Spinal cord (tissue), 10 donors: ENCODE results near the gene ALDH3A1. TPM values are rescaled to one million over a fixed set of nuclear protein-coding genes. Genes with fewer than 3 reads are reported as not detected.
"Not testable (repeated sequence)": the region's sequence is repeated elsewhere in the genome, so short reads cannot be mapped to it uniquely, and the experiment has no call there.

Experiments
- DNase-seq, 6 donors: peaks; one replicate each; pipeline versions ENCODE4 v3.0.0 to v3.0.0-alpha.2; 2013 to 2015; ENCODE audit warnings: low spot score in 6 of 6, low read depth in 4 of 6
- H3K27ac ChIP-seq: one replicate; pipeline ENCODE4 v1.5.1; 2013; ENCODE audit warnings: low read depth, low read length, control low read depth
- H3K27me3 ChIP-seq: one replicate; pipeline ENCODE4 v1.6.1; 2013; ENCODE audit warnings: low read length; ENCODE audit not compliant: control insufficient read depth, insufficient read depth
- H3K36me3 ChIP-seq: one replicate; pipeline ENCODE4 v1.6.1; 2013; ENCODE audit warnings: low read length; ENCODE audit not compliant: control insufficient read depth, insufficient read depth
- H3K4me1 ChIP-seq: one replicate; pipeline ENCODE4 v1.6.1; 2013; ENCODE audit warnings: low read length; ENCODE audit not compliant: control insufficient read depth, insufficient read depth
- H3K4me3 ChIP-seq: one replicate; pipeline ENCODE4 v1.5.1; 2013; ENCODE audit warnings: low read depth, low read length, control low read depth
- H3K9me3 ChIP-seq: one replicate; pipeline ENCODE4 v1.6.1; 2013; ENCODE audit warnings: low read length; ENCODE audit not compliant: control insufficient read depth, insufficient read depth
- WGBS: methylation state at CpG from one replicate; pipeline ENCODE4 v1.1.5; 2013; ENCODE audit warnings: missing lambda C conversion rate; ENCODE audit not compliant: insufficient coverage; 5-methylcytosine and 5-hydroxymethylcytosine counted together
- polyA plus RNA-seq, 2 donors: library from polyadenylated mRNA; unstranded; fragments of 120-200 nt; gene quantifications; one replicate each; pipeline ENCODE4 v1.2.1, GENCODE V29; 2013; ENCODE audit not compliant: insufficient read length in 2 of 2
- total RNA-seq, 2 donors: library from RNA; depleted of rRNA in 1 of 2; stranded (reverse); fragments of 120-200 nt in 1 of 2; fragments of >200 nt in 1 of 2; gene quantifications; one replicate each; pipeline versions ENCODE4 v1.2.3 to v1.2.4, GENCODE V29; 2013 to 2014
- donor health status: healthy.

ALDH3A1 gene
- total and polyA plus RNA-seq, 4 donors, result 0.20 to 0.51 (median 0.35) TPM

GRCh38 chr17:19771971-19772630, 24.0 kb upstream of the ALDH3A1 start:
- Histone ChIP-seq H3K36me3 (peaks cover 26% of the 10 kb centered on the region), H3K27ac (no peak overlapping the region), H3K4me1 (no peaks in the 10 kb centered on the region), H3K27me3 (no peaks in the 10 kb centered on the region), H3K4me3 (no peak overlapping the region), H3K9me3 (no peaks in the 10 kb centered on the region)
- no peak for DNase-seq
- WGBS, result 78% methylated on average over 4 of the region's 7 CpGs

- Histone ChIP-seq H3K9me3 (no peaks in the 10 kb centered on the region), H3K36me3 (peaks cover 19% of the 10 kb centered on the region), H3K4me1 (peaks cover 9% of the 10 kb centered on the region), H3K27ac (no peak overlapping the region), H3K27me3 (no peaks in the 10 kb centered on the region), H3K4me3 (no peak overlapping the region)
- 60% methylated on average over 2 of the region's 6 CpGs for WGBS
- no peak for DNase-seq
Observed at GRCh38 chr17:19770985-19771735, 23.1 kb upstream of the ALDH3A1 start.

- no peak for DNase-seq
- Histone ChIP-seq H3K27me3 (no peaks in the 10 kb centered on the region), H3K9me3 (no peaks in the 10 kb centered on the region), H3K36me3 (peaks cover 16% of the 10 kb centered on the region), H3K4me3 (no peak overlapping the region), H3K27ac (no peak overlapping the region), H3K4me1 (peaks cover 12% of the 10 kb centered on the region)
- WGBS, result 93% methylated on average over 7 of the region's 7 CpGs
Observed at GRCh38 chr17:19769946-19770652, 22.0 kb upstream of the ALDH3A1 start.

GRCh38 chr17:19768046-19768782, 20.1 kb upstream of the ALDH3A1 start:
- DNase-seq, result no peak
- H3K27me3 ChIP-seq, result no peaks in the 10 kb centered on the region
- H3K36me3 ChIP-seq, result peaks cover 16% of the 10 kb centered on the region
- WGBS, result 65% methylated on average over 5 of the region's 10 CpGs
- no peak overlapping the region for H3K4me3 ChIP-seq
- H3K9me3 ChIP-seq, result no peaks in the 10 kb centered on the region
- H3K27ac ChIP-seq, result no peak overlapping the region
- peaks cover 12% of the 10 kb centered on the region for H3K4me1 ChIP-seq

GRCh38 chr17:19766421-19767270, 18.5 kb upstream of the ALDH3A1 start:
- Histone ChIP-seq H3K27ac (no peak overlapping the region), H3K4me1 (peaks cover 23% of the 10 kb centered on the region), H3K9me3 (no peaks in the 10 kb centered on the region), H3K4me3 (no peak overlapping the region), H3K36me3 (peaks cover 7% of the 10 kb centered on the region), H3K27me3 (no peaks in the 10 kb centered on the region)
- peak; percentile 40 to 87 (median 63) for DNase-seq
- WGBS, result 13% methylated on average over 10 of the region's 12 CpGs

- Histone ChIP-seq H3K9me3 (no peaks in the 10 kb centered on the region), H3K36me3 (peaks cover 6% of the 10 kb centered on the region), H3K4me1 (peaks cover 23% of the 10 kb centered on the region), H3K4me3 (no peak overlapping the region), H3K27ac (no peak overlapping the region), H3K27me3 (no peaks in the 10 kb centered on the region)
- 78% methylated on average over 6 of the region's 7 CpGs for WGBS
- no peak for DNase-seq
Observed at GRCh38 chr17:19766016-19766415, 17.9 kb upstream of the ALDH3A1 start.

GRCh38 chr17:19763991-19764390, 15.9 kb upstream of the ALDH3A1 start:
- not testable (repeated sequence) for H3K27me3 ChIP-seq, H3K36me3 ChIP-seq, DNase-seq, H3K27ac ChIP-seq, H3K4me3 ChIP-seq, H3K9me3 ChIP-seq
- WGBS, result 93% methylated on average over 2 of the region's 6 CpGs
- peaks cover 23% of the 10 kb centered on the region for H3K4me1 ChIP-seq

GRCh38 chr17:19763416-19763815, 15.3 kb upstream of the ALDH3A1 start:
- DNase-seq, result no peak
- Histone ChIP-seq H3K36me3 (no peaks in the 10 kb centered on the region), H3K27ac (no peak overlapping the region), H3K4me1 (peaks cover 23% of the 10 kb centered on the region), H3K27me3 (no peaks in the 10 kb centered on the region), H3K4me3 (no peak overlapping the region), H3K9me3 (no peaks in the 10 kb centered on the region)
- 95% methylated on average over 2 of the region's 2 CpGs for WGBS
